ENCODE measurements around the gene EBP. TPM values are rescaled to one million over a fixed set of nuclear protein-coding genes. Genes with fewer than 3 reads are reported as not detected.

The EBP gene
- total RNA-seq, 1 donor: 45.6 TPM

- no peak overlapping the region for H3K27ac ChIP-seq (ENCODE audit: low read depth, low read length)
- H3K36me3 ChIP-seq (ENCODE audit: insufficient read depth, low read length): peaks cover 33% of the 10 kb centered on the region
Observed at GRCh38 chrX:48480583-48480982, 41.0 kb upstream of the EBP start.

GRCh38 chrX:48482526-48482925, 39.1 kb upstream of the EBP start:
- TF ChIP-seq CTCF (IDR thresholded peaks at IDR 0.05; ENCODE audit: extremely low read depth, low read depth, low read length): no peak
- Histone ChIP-seq H4K20me1 (ENCODE audit: insufficient read depth, low read length) (no peaks in the 10 kb centered on the region), H3K27me3 (ENCODE audit: insufficient read depth, low read length) (no peaks in the 10 kb centered on the region), H3K4me2 (ENCODE audit: insufficient read depth, low read length) (no peak overlapping the region), H3K4me1 (ENCODE audit: insufficient read depth, low read length) (peaks cover 5% of the 10 kb centered on the region), H3K36me3 (ENCODE audit: insufficient read depth, low read length) (peaks cover 38% of the 10 kb centered on the region), H2AFZ (ENCODE audit: low read length) (no peak overlapping the region), H3K9me3 (ENCODE audit: low read depth, low read length) (no peaks in the 10 kb centered on the region), H3K79me2 (ENCODE audit: insufficient read depth, low read length) (peaks cover 27% of the 10 kb centered on the region), H3K4me3 (ENCODE audit: insufficient read depth, low read length) (no peak overlapping the region), H3K27ac (ENCODE audit: low read depth, low read length) (peak overlapping the region; percentile 23)
- DNase-seq (ENCODE audit: insufficient read length, low spot score, missing footprints): no peak

More at GRCh38 chrX:48480583-48480982, 41.0 kb upstream of the EBP start:
- H3K27me3 ChIP-seq (ENCODE audit: insufficient read depth, low read length): no peaks in the 10 kb centered on the region
- no peaks in the 10 kb centered on the region for H3K4me1 ChIP-seq (ENCODE audit: insufficient read depth, low read length)
- TF ChIP-seq CTCF (IDR thresholded peaks at IDR 0.05; ENCODE audit: extremely low read depth, low read depth, low read length): no peak
- H4K20me1 ChIP-seq (ENCODE audit: insufficient read depth, low read length): no peaks in the 10 kb centered on the region
- DNase-seq (ENCODE audit: insufficient read length, low spot score, missing footprints): no peak
- peaks cover 46% of the 10 kb centered on the region for H3K79me2 ChIP-seq (ENCODE audit: insufficient read depth, low read length)
- no peaks in the 10 kb centered on the region for H3K9me3 ChIP-seq (ENCODE audit: low read depth, low read length)
- no peak overlapping the region for H3K4me2 ChIP-seq (ENCODE audit: insufficient read depth, low read length)
- no peak overlapping the region for H2AFZ ChIP-seq (ENCODE audit: low read length)
- H3K4me3 ChIP-seq (ENCODE audit: insufficient read depth, low read length): no peak overlapping the region

- Histone ChIP-seq H3K4me2 (ENCODE audit: insufficient read depth, low read length) (no peak overlapping the region), H3K27me3 (ENCODE audit: insufficient read depth, low read length) (no peaks in the 10 kb centered on the region), H2AFZ (ENCODE audit: low read length) (no peak overlapping the region), H3K36me3 (ENCODE audit: insufficient read depth, low read length) (peaks cover 19% of the 10 kb centered on the region), H3K27ac (ENCODE audit: low read depth, low read length) (peak overlapping the region; percentile 85), H3K4me1 (ENCODE audit: insufficient read depth, low read length) (peaks cover 22% of the 10 kb centered on the region), H3K9me3 (ENCODE audit: low read depth, low read length) (no peaks in the 10 kb centered on the region), H4K20me1 (ENCODE audit: insufficient read depth, low read length) (no peaks in the 10 kb centered on the region), H3K4me3 (ENCODE audit: insufficient read depth, low read length) (no peak overlapping the region), H3K79me2 (ENCODE audit: insufficient read depth, low read length) (no peaks in the 10 kb centered on the region)
- no peak for TF ChIP-seq CTCF (IDR thresholded peaks at IDR 0.05; ENCODE audit: extremely low read depth, low read depth, low read length)
- DNase-seq (ENCODE audit: insufficient read length, low spot score, missing footprints): no peak
Observed at GRCh38 chrX:48487362-48487798, 34.2 kb upstream of the EBP start.

- H3K36me3 ChIP-seq (ENCODE audit: insufficient read depth, low read length): peaks cover 13% of the 10 kb centered on the region
- peaks cover 29% of the 10 kb centered on the region for H3K4me1 ChIP-seq (ENCODE audit: insufficient read depth, low read length)
- peak overlapping the region; percentile 85 for H3K27ac ChIP-seq (ENCODE audit: low read depth, low read length)
- no peak overlapping the region for H3K4me3 ChIP-seq (ENCODE audit: insufficient read depth, low read length)
- no peak for DNase-seq (ENCODE audit: insufficient read length, low spot score, missing footprints)
- no peak for TF ChIP-seq CTCF (IDR thresholded peaks at IDR 0.05; ENCODE audit: extremely low read depth, low read depth, low read length)
- H3K9me3 ChIP-seq (ENCODE audit: low read depth, low read length): no peaks in the 10 kb centered on the region
- H3K79me2 ChIP-seq (ENCODE audit: insufficient read depth, low read length): no peaks in the 10 kb centered on the region
- no peak overlapping the region for H3K4me2 ChIP-seq (ENCODE audit: insufficient read depth, low read length)
- H4K20me1 ChIP-seq (ENCODE audit: insufficient read depth, low read length): no peaks in the 10 kb centered on the region
- H3K27me3 ChIP-seq (ENCODE audit: insufficient read depth, low read length): no peaks in the 10 kb centered on the region
- H2AFZ ChIP-seq (ENCODE audit: low read length): no peak overlapping the region
Observed at GRCh38 chrX:48488034-48488433, 33.6 kb upstream of the EBP start.
